GM18526 (cell line): Measurements from ENCODE around the gene TRIM32.

Experiments used
- POLR2A ChIP-seq: IDR thresholded peaks from 3 replicates; pipeline ENCODE4 v1.6.1; 2011; ENCODE audit not compliant: insufficient read length; ENCODE audit errors: extremely low read depth

Gene TRIM32

GRCh38 chr9:116661037-116661954 lies 25.8 kb upstream of the TRIM32 start:
- no peak for TF ChIP-seq POLR2A

DNA sequence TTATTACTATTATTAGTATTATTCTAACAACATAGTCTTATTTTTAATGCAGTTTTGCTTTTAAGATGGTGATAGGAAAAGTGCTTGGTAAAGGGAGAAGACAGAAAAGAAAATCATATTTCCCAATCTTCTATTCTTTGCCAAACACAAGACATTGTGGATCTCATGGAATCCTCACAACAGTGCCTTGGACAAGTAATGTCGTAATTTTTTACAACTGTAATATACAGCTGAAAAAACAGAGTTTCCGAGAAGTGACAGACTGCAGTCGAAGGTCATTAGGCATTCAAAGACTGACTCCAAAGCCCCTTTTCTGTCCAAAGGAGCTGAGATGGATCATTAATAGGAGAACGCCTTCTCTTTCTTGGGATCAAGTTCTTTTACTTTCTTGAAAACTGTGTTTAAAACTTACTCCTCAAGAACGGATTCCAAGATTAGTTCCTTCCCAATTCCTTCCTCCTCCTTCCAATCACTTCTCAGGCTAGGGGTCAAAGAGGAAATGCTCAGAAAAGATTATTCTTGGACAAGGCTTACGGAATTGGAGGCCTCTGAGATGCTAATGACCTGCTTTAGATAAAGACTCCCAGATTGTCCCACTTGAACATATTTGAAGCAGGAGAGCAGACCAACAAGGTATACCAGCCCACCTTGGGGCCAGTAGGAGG lies 24.3 kb upstream of the TRIM32 start:
- TF ChIP-seq POLR2A: no peak

DNA sequence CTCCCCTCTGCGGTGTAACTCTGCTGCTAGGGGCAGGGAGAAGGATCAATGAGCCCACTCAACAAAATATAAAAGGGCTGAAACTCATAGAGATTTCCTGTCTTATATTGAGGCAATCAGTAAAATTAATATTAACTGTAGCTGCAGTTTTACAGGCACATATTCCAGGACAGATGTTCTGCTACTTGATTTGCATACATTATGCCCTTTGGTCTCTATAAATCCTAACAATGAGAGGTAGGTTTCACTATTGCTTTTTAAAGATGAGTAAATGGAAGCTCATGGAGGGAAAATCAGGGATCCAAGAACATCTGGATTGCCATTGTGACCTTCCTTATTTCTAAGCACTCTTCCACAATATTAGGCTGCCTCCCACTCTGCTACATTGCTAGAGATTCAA lies 23.5 kb upstream of the TRIM32 start:
- no peak for TF ChIP-seq POLR2A

DNA sequence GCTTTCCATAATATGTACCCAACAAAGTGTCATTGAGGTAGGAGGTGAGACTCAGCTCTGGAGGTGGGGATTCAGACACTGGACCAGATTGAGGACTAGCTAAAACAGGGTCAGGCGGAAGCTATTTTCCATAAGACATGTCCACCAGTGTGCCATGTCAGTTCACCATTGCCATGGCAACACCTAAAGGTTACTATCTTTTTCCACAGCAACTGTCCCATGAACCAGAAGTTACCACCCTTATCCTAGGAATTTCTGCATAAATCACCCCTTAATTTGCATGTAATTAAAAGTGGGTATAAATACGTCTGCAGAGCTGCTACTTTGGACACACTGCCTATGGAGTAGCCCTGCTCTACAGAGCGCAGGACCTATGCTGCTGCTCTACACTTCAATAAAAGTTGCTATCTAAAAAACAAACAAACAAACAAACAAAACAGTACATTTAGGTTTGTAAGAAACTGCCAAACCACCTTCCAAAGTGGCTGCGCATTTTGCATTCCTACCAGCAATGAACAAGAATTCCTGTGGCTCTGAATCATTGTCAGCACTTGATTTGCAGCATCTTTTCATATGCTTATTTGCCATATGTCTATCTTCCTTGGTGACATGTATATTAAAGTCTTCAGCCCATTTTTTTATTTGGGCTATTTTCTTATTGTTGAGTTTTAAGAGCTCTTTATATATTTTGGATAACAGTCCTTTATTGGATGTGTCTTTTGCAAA lies 18.0 kb upstream of the TRIM32 start:
- no peak for TF ChIP-seq POLR2A

- TF ChIP-seq POLR2A: no peak
Measured at GRCh38 chr9:116671605-116672004, 15.5 kb upstream of the TRIM32 start.

DNA sequence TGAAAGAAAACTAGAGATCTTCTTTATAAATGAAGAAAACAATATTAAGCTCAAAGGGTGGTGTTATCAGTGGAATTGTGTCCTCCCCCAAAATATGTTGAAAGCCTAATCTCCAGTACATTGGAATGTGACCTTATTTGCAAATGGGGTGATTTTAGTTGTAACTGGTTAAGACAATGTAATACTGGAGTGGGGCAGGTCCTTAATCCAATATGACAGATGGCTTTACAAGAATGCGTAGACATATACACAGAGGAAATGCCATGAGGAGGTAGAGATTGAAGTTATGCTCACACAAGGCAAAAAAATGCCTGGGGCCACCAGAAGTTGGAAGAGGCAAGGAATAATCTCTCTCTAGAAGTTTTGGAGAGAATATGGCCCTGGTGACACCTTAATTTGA lies 13.7 kb upstream of the TRIM32 start:
- no peak for TF ChIP-seq POLR2A

DNA sequence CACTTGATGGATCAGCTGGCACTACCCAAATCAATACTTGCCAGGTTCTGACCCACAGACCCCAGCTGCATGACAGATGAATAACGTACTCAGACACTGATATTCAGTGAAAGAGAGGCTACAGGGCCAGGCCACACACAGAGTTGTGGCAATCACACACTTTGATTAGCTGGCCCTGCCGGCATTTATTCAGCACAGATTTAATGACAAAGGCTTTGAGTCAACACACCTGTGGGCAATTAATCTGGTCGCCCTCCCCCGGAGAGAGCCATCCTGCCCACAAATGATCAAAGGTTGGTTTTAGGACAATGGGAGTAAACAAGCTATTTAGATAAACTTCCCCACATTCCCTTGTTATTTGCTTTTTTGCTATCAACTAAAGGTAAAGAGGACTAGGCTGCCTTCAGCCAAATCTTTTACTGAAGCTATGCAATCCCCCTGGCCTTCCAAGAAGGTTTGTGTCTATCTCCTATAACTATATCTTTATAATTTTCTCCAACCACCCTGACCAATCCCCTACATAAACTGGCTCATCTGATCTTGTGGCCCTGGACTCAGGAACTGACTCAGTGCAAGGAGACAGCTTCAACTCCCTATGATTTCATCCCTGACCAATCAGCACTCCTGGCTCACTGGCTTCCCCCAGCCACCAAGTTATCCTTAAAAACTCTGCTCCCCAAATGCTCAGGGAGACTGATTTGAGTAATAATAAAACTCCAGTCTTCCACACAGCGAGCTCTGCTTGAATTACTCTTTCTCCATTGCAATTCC lies 12.7 kb upstream of the TRIM32 start:
- TF ChIP-seq POLR2A: no peak

GRCh38 chr9:116683535-116683934 lies 3.6 kb upstream of the TRIM32 start:
- TF ChIP-seq POLR2A: no peak

DNA sequence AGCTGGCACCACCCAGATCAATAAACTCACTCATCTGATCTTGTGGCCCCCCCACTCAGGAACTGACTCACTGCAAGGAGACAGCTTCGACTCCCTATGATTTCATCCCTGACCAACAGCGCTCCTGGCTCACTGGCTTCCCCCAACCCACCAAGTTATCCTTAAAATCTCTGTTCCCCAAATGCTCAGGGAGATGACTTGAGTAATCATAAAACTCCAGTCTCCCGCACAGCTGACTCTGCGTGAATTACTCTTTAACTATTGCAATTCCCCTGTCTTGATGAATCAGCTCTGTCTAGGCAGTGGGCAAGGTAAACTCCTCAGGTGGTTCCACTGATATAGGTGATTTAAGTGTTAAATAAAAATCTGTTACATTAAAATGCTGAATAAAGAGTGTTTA lies 1.9 kb upstream of the TRIM32 start:
- no peak for TF ChIP-seq POLR2A

DNA sequence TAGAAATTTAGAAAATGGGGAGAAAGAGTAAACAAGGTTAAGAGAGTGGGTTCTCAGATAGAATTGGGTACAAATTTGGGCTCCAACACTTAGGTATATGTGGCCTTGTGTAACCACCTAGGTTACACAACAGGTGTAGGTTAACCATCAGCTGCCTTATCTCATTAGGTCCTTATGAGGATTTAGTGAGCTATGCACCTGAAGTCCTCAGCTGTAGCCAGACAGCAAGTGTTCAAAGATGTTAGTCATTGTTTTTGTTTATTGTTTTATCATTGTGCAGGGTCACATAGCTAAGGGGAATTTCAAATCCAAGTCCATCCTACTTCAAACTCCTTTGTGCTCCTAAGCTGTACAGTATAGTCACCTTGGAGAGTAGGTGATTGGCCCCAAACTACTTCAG lies 970 bp upstream of the TRIM32 start:
- TF ChIP-seq POLR2A: no peak

GRCh38 chr9:116686693-116687073 lies 422 bp upstream of the TRIM32 start:
- TF ChIP-seq POLR2A: no peak

DNA sequence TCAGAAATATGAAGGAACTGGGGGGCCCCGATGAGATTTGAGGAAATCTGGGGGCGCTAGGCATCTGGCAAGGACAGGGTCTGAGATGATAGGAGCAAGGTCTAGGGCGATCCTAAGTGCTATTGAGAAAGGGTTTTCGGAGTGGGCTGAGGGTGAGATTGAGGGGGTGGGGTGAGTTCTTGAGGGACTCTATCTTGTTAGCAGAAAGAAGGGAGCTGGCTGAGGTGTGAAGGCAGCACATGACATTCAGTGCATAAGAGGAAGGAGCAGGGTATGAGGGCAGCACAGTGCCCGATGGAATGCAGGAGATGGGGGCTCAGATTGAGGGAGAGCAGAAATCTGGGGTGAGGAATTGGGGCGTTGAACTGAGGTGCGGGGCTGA lies 640 bp downstream of the TRIM32 start:
- TF ChIP-seq POLR2A: no peak

GRCh38 chr9:116688806-116689485 lies 1.8 kb downstream of the TRIM32 start:
- no peak for TF ChIP-seq POLR2A

GRCh38 chr9:116689486-116690032 lies 2.5 kb downstream of the TRIM32 start:
- no peak for TF ChIP-seq POLR2A
